ENCODE measurements around the gene GBF1. TPM values are rescaled to one million over a fixed set of nuclear protein-coding genes. Genes with fewer than 3 reads are reported as not detected.

The GBF1 gene
- polyA plus RNA-seq, 2 donors, result 11.4 to 11.7 TPM

- 0 to 1% methylated on average over 21 of the region's 21 CpGs for WGBS, 2 donors
- peaks cover 18 to 25% of the 10 kb centered on the region in 2 donors for H3K4me1 ChIP-seq (ENCODE audit: control insufficient read depth in 2 of 2, insufficient read depth in 2 of 2, low read length in 1 of 2)
- peak overlapping the region; percentile 92 to 94 for H3K27ac ChIP-seq (ENCODE audit: low read depth in 2 of 2, low read length in 1 of 2)
- H3K9me3 ChIP-seq (ENCODE audit: control insufficient read depth in 2 of 2, insufficient read depth in 1 of 2, low read depth in 1 of 2, low read length in 1 of 2), result peaks cover 0 to 5% of the 10 kb centered on the region in 2 donors
- H3K27me3 ChIP-seq (ENCODE audit: control insufficient read depth in 1 of 2, insufficient read depth in 2 of 2, low read length in 2 of 2), result no peaks in the 10 kb centered on the region
- H3K36me3 ChIP-seq (ENCODE audit: control insufficient read depth in 2 of 2, insufficient read depth in 2 of 2, low read length in 1 of 2), result peaks cover 6 to 10% of the 10 kb centered on the region in 2 donors
- peak overlapping the region; percentile 81 to 86 for H3K4me3 ChIP-seq (ENCODE audit: low read depth in 1 of 2, low read length in 2 of 2)
These were observed 174.9 kb downstream of the GBF1 start for GRCh38 chr10:102420181-102420713.

DNA sequence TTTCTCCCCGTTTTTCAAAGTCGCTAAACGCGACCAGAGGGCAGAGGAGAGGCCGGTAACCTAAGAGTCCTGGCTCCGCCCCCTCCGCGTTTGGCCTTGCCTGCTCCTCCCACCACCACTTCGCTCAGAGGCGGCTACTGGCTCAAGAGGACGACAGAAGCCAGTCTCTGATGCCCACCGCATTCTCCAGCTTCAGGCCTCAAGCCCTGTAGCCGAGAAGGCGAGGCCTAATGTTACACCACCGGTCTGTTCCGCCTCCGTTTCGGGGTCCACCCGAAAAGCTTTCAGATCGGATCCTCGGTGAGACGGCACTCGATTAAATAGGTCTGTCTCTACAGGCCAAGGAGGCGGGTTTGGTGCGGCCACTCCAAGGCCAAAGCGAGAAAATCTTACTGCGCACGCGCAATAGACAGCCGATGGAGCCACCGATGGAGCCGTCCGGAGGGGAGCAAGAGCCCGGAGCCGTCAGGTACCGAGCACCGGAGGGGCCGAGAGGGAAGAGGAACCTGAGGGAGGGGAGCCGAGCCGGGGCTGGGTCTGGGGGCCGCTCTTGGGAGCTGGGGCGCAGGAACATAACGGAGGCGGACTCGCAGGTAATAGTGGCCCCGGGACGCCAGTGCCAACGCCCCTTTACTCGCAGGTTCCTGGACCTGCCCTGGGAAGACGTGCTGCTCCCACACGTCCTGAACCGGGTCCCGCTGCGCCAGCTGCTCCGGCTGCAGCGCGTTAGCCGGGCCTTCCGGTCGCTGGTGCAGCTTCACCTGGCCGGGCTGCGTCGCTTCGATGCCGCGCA, 175.6 kb downstream of the GBF1 start, which contains the start of gene FBXL15:
TSS of gene FBXL15 (plus strand) at position 123 of the 793 bp plus-strand sequence. CDS start at position 417, 294 bp downstream.
- Histone ChIP-seq H3K4me1 (ENCODE audit: control insufficient read depth in 2 of 2, insufficient read depth in 2 of 2, low read length in 1 of 2) (peaks cover 18 to 25% of the 10 kb centered on the region in 2 donors), H3K27me3 (ENCODE audit: control insufficient read depth in 1 of 2, insufficient read depth in 2 of 2, low read length in 2 of 2) (no peaks in the 10 kb centered on the region), H3K36me3 (ENCODE audit: control insufficient read depth in 2 of 2, insufficient read depth in 2 of 2, low read length in 1 of 2) (peaks cover 6 to 10% of the 10 kb centered on the region in 2 donors), H3K27ac (ENCODE audit: low read depth in 2 of 2, low read length in 1 of 2) (peak within 1 kb of the TSS; percentile 94), H3K4me3 (ENCODE audit: low read depth in 1 of 2, low read length in 2 of 2) (peak within 1 kb of the TSS; percentile 81 to 86), H3K9me3 (ENCODE audit: control insufficient read depth in 2 of 2, insufficient read depth in 1 of 2, low read depth in 1 of 2, low read length in 1 of 2) (peaks cover 0 to 5% of the 10 kb centered on the region in 2 donors)
- WGBS, 2 donors, result 0 to 1% methylated on average over 62 to 66 of the region's 66 CpGs

DNA sequence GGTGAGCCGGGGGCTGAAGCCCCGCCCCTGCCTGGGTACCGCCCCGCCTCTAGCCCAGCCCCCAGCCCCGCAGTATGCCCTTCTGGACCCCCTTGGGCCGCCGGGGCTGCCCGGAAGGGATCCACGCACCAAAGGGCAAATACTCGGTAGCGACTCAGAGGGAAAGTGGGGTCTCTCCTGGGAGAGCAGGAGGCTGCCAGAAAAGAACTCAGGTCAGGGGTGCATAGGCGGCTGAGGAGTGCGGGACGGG, 176.1 kb downstream of the GBF1 start:
- 1% methylated on average over 14 of the region's 14 CpGs for WGBS, 2 donors
- H3K27me3 ChIP-seq (ENCODE audit: control insufficient read depth in 1 of 2, insufficient read depth in 2 of 2, low read length in 2 of 2), result no peaks in the 10 kb centered on the region
- peak overlapping the region; percentile 94 for H3K27ac ChIP-seq (ENCODE audit: low read depth in 2 of 2, low read length in 1 of 2)

DNA sequence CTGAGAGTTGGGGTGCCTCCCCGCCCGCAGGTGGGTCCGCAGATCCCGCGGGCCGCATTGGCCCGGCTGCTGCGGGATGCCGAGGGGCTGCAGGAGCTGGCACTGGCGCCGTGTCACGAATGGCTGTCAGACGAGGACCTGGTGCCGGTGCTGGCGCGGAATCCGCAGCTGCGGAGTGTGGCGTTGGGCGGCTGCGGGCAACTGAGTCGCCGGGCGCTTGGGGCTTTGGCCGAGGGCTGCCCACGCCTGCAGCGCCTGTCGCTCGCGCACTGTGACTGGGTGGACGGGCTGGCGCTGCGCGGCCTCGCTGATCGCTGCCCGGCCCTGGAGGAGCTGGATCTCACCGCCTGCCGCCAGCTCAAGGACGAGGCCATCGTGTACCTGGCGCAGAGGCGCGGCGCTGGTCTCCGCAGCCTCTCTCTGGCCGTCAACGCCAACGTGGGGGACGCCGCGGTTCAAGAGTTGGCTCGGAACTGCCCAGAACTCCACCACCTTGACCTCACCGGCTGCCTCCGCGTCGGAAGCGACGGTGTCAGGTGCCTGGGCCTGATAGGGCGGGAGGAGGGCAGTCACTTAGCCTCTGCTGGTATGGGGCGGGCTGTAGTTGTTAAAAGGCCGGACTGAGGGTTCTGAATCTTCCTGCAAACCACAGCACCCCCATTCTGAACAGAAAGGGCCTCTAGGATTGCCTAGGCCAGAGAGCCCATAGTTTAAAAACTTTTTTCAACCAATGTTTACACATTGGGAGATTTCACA, 176.6 kb downstream of the GBF1 start:
- peak overlapping the region; percentile 94 for H3K27ac ChIP-seq (ENCODE audit: low read depth in 2 of 2, low read length in 1 of 2)
- H3K4me1 ChIP-seq (ENCODE audit: control insufficient read depth in 2 of 2, insufficient read depth in 2 of 2, low read length in 1 of 2), result peaks cover 18 to 25% of the 10 kb centered on the region in 2 donors
- peaks cover 6 to 10% of the 10 kb centered on the region in 2 donors for H3K36me3 ChIP-seq (ENCODE audit: control insufficient read depth in 2 of 2, insufficient read depth in 2 of 2, low read length in 1 of 2)
- no peaks in the 10 kb centered on the region for H3K27me3 ChIP-seq (ENCODE audit: control insufficient read depth in 1 of 2, insufficient read depth in 2 of 2, low read length in 2 of 2)
- H3K9me3 ChIP-seq (ENCODE audit: control insufficient read depth in 2 of 2, insufficient read depth in 1 of 2, low read depth in 1 of 2, low read length in 1 of 2), result peaks cover 0 to 5% of the 10 kb centered on the region in 2 donors
- peak overlapping the region; percentile 81 to 86 for H3K4me3 ChIP-seq (ENCODE audit: low read depth in 1 of 2, low read length in 2 of 2)
- WGBS, 2 donors, result 0 to 2% methylated on average over 52 to 62 of the region's 62 CpGs

More for the DNA sequence above, 176.1 kb downstream of the GBF1 start:
- peaks cover 18 to 25% of the 10 kb centered on the region in 2 donors for H3K4me1 ChIP-seq (ENCODE audit: control insufficient read depth in 2 of 2, insufficient read depth in 2 of 2, low read length in 1 of 2)
- H3K4me3 ChIP-seq (ENCODE audit: low read depth in 1 of 2, low read length in 2 of 2), result peak overlapping the region; percentile 81 to 86
- peaks cover 6 to 10% of the 10 kb centered on the region in 2 donors for H3K36me3 ChIP-seq (ENCODE audit: control insufficient read depth in 2 of 2, insufficient read depth in 2 of 2, low read length in 1 of 2)
- H3K9me3 ChIP-seq (ENCODE audit: control insufficient read depth in 2 of 2, insufficient read depth in 1 of 2, low read depth in 1 of 2, low read length in 1 of 2), result peaks cover 0 to 5% of the 10 kb centered on the region in 2 donors

DNA sequence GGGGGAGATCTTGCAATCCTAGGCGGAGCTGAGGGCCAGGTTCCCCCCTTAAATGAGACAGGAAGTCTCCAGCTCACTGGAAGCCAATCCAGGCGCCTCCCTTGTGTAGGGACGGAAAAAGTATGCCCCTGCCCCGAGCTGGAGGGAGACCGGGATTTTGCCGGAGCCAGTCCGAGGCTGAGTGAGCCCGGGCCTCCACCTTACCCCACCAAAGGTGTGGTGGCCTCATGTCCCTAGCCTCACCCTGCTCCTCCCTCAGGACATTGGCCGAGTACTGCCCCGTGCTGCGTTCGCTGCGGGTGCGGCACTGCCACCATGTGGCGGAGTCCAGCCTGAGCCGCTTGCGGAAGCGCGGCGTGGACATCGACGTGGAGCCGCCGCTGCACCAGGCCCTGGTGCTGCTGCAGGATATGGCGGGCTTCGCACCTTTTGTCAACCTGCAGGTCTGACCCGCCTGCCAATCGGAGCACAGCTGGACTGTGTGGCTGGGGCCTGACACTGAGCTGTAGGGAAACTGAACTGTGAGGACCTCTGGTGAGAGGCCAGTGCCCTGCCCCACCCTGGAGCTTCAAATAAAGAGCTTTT, 177.3 kb downstream of the GBF1 start:
- Histone ChIP-seq H3K27me3 (ENCODE audit: control insufficient read depth in 1 of 2, insufficient read depth in 2 of 2, low read length in 2 of 2) (no peaks in the 10 kb centered on the region), H3K4me3 (ENCODE audit: low read depth in 1 of 2, low read length in 2 of 2) (peak overlapping the region; percentile 47 to 81), H3K36me3 (ENCODE audit: control insufficient read depth in 2 of 2, insufficient read depth in 2 of 2, low read length in 1 of 2) (peaks cover 6 to 10% of the 10 kb centered on the region in 2 donors), H3K4me1 (ENCODE audit: control insufficient read depth in 2 of 2, insufficient read depth in 2 of 2, low read length in 1 of 2) (peaks cover 18 to 25% of the 10 kb centered on the region in 2 donors), H3K9me3 (ENCODE audit: control insufficient read depth in 2 of 2, insufficient read depth in 1 of 2, low read depth in 1 of 2, low read length in 1 of 2) (peaks cover 0 to 5% of the 10 kb centered on the region in 2 donors), H3K27ac (ENCODE audit: low read depth in 2 of 2, low read length in 1 of 2) (peak overlapping the region; percentile 94)
- 7 to 8% methylated on average over 28 of the region's 28 CpGs for WGBS, 2 donors

DNA sequence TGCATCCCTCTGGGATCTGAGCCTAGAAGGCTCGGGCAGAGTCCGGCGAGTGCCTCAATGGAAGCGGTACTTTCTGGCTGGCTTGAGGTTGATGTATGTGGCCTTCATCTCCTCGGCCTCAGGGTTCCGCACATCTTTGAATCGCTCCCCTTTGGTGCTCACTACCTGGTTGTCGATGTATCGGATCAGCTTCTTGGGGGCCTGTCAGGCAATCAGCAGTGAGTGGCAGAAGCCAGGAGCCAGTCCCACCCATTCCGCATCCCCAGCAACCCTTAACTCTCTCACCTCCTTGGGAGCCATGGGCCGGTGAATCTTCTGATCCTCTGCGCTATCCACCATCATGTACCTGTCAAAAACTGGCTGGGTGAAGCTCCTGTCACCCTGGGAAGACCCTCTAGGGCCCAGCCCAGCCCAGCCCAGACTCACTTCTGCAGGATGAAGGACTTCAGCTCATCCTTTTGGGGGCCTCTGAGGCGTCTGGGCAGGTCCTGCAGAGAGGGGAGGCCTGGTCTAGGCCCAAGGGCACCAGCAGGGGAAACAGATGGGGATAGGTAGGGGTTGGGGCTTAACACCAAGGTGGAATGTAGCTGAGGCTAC, 178.1 kb downstream of the GBF1 start:
- WGBS, 2 donors, result 86 to 90% methylated on average over 13 of the region's 13 CpGs
- H3K27me3 ChIP-seq (ENCODE audit: control insufficient read depth in 1 of 2, insufficient read depth in 2 of 2, low read length in 2 of 2), result no peaks in the 10 kb centered on the region
- no peak overlapping the region for H3K4me3 ChIP-seq (ENCODE audit: low read depth in 1 of 2, low read length in 2 of 2)
- peaks cover 16 to 25% of the 10 kb centered on the region in 2 donors for H3K4me1 ChIP-seq (ENCODE audit: control insufficient read depth in 2 of 2, insufficient read depth in 2 of 2, low read length in 1 of 2)
- H3K9me3 ChIP-seq (ENCODE audit: control insufficient read depth in 2 of 2, insufficient read depth in 1 of 2, low read depth in 1 of 2, low read length in 1 of 2), result peaks cover 0 to 5% of the 10 kb centered on the region in 2 donors
- H3K27ac ChIP-seq (ENCODE audit: low read depth in 2 of 2, low read length in 1 of 2), result no peak overlapping the region
- peaks cover 6 to 10% of the 10 kb centered on the region in 2 donors for H3K36me3 ChIP-seq (ENCODE audit: control insufficient read depth in 2 of 2, insufficient read depth in 2 of 2, low read length in 1 of 2)

- no peak overlapping the region for H3K27ac ChIP-seq (ENCODE audit: low read depth in 2 of 2, low read length in 1 of 2)
- peaks cover 6 to 10% of the 10 kb centered on the region in 2 donors for H3K36me3 ChIP-seq (ENCODE audit: control insufficient read depth in 2 of 2, insufficient read depth in 2 of 2, low read length in 1 of 2)
- H3K9me3 ChIP-seq (ENCODE audit: control insufficient read depth in 2 of 2, insufficient read depth in 1 of 2, low read depth in 1 of 2, low read length in 1 of 2), result peaks cover 0 to under 1% of the 10 kb centered on the region in 2 donors
- H3K27me3 ChIP-seq (ENCODE audit: control insufficient read depth in 1 of 2, insufficient read depth in 2 of 2, low read length in 2 of 2), result no peaks in the 10 kb centered on the region
- H3K4me3 ChIP-seq (ENCODE audit: low read depth in 1 of 2, low read length in 2 of 2), result no peak overlapping the region
- H3K4me1 ChIP-seq (ENCODE audit: control insufficient read depth in 2 of 2, insufficient read depth in 2 of 2, low read length in 1 of 2), result peaks cover 12 to 20% of the 10 kb centered on the region in 2 donors
- WGBS, 2 donors, result 74 to 84% methylated on average over 9 of the region's 9 CpGs
These were observed 178.8 kb downstream of the GBF1 start for GRCh38 chr10:102424145-102424544.

- Histone ChIP-seq H3K4me1 (ENCODE audit: control insufficient read depth in 2 of 2, insufficient read depth in 2 of 2, low read length in 1 of 2) (peaks cover 6 to 13% of the 10 kb centered on the region in 2 donors), H3K36me3 (ENCODE audit: control insufficient read depth in 2 of 2, insufficient read depth in 2 of 2, low read length in 1 of 2) (peaks cover 6 to 10% of the 10 kb centered on the region in 2 donors), H3K27me3 (ENCODE audit: control insufficient read depth in 1 of 2, insufficient read depth in 2 of 2, low read length in 2 of 2) (no peaks in the 10 kb centered on the region), H3K4me3 (ENCODE audit: low read depth in 1 of 2, low read length in 2 of 2) (no peak overlapping the region), H3K27ac (ENCODE audit: low read depth in 2 of 2, low read length in 1 of 2) (no peak overlapping the region), H3K9me3 (ENCODE audit: control insufficient read depth in 2 of 2, insufficient read depth in 1 of 2, low read depth in 1 of 2, low read length in 1 of 2) (no peaks in the 10 kb centered on the region)
- WGBS, 2 donors, result 83 to 87% methylated on average over 6 of the region's 6 CpGs
These were observed 179.6 kb downstream of the GBF1 start for GRCh38 chr10:102424916-102425315.

- Histone ChIP-seq H3K27me3 (ENCODE audit: control insufficient read depth in 1 of 2, insufficient read depth in 2 of 2, low read length in 2 of 2) (no peaks in the 10 kb centered on the region), H3K4me3 (ENCODE audit: low read depth in 1 of 2, low read length in 2 of 2) (no peak overlapping the region), H3K36me3 (ENCODE audit: control insufficient read depth in 2 of 2, insufficient read depth in 2 of 2, low read length in 1 of 2) (peaks cover 6 to 10% of the 10 kb centered on the region in 2 donors), H3K4me1 (ENCODE audit: control insufficient read depth in 2 of 2, insufficient read depth in 2 of 2, low read length in 1 of 2) (peaks cover 3 to 10% of the 10 kb centered on the region in 2 donors), H3K9me3 (ENCODE audit: control insufficient read depth in 2 of 2, insufficient read depth in 1 of 2, low read depth in 1 of 2, low read length in 1 of 2) (no peaks in the 10 kb centered on the region), H3K27ac (ENCODE audit: low read depth in 2 of 2, low read length in 1 of 2) (no peak overlapping the region)
- 78 to 100% methylated on average over 1 of the region's 1 CpG for WGBS, 2 donors
These were observed 180.1 kb downstream of the GBF1 start for GRCh38 chr10:102425444-102425843.

Measured in esophagus (tissue), 2 donors.